Measurements from ENCODE around the gene LIF. TPM values are rescaled to one million over a fixed set of nuclear protein-coding genes. Genes with fewer than 3 reads are reported as not detected.

The LIF gene
- polyA plus RNA-seq, 4 donors = 3.0 to 27.9 (median 6.0) TPM

DNA sequence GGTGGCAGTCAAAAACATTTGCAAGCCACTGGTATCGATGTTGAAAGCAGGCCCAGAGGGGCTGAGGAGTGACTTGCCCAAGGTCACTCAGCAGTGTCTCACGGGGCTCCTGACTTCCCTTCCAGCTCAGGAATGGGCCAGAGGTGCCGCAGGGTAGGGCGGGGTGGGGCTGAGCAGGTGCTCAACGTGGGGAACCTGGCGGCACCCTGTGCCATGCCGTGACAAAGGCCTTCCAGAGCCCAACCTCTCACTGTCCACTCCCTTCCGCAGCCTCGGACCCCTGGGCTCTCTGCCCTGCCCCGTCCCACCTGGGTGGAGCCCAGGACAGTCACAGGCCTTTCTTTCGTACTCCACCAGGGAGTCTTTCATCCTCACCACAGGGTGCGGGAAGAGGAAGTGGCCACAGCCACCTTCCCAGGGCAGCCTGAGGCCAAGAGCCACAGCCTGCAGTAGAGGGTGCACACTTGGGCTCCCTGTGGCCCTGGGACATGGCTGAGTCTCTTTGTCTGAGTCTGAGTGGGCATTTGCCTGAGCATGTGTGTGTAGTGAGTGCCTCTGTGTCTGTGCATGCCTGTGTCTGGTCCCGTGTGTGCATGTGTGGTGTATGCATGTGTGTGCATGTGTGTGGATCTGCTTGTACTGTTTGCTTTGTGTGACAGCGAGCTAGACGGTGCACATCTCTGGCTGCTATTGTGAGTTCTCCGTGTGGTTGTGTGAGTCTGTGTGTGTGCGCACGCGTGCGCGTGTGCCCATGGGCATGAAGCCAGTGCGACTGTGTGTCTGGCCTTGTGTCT, 6.0 kb upstream of the LIF start:
- no peaks in the 10 kb centered on the region for H3K9me3 ChIP-seq (ENCODE audit: control insufficient read depth in 2 of 2, insufficient read depth in 1 of 2, low read depth in 1 of 2, low read length in 1 of 2)
- H3K27ac ChIP-seq (ENCODE audit: low read depth in 1 of 3, low read length in 2 of 3) = peak overlapping the region; percentile 38 to 64 (median 63)
- no peak overlapping the region for H3K4me3 ChIP-seq (ENCODE audit: low read depth in 1 of 3, low read length in 3 of 3)
- peaks cover 0 to 47% (median 0%) of the 10 kb centered on the region in 3 donors for H3K36me3 ChIP-seq (ENCODE audit: control insufficient read depth in 3 of 3, insufficient read depth in 2 of 3, low read depth in 1 of 3, low read length in 3 of 3)
- 23 to 56% (median 44%) methylated on average over 22 of the region's 22 CpGs for WGBS, 3 donors
- peak; percentile 44 to 74 for DNase-seq
- no peaks in the 10 kb centered on the region for H3K27me3 ChIP-seq (ENCODE audit: control insufficient read depth in 3 of 3, insufficient read depth in 3 of 3, low read length in 3 of 3)
- H3K4me1 ChIP-seq (ENCODE audit: control insufficient read depth in 3 of 3, insufficient read depth in 2 of 3, low read depth in 1 of 3, low read length in 2 of 3) = peaks cover 2 to 74% (median 5%) of the 10 kb centered on the region in 3 donors
- FAIRE-seq = no peak

DNA sequence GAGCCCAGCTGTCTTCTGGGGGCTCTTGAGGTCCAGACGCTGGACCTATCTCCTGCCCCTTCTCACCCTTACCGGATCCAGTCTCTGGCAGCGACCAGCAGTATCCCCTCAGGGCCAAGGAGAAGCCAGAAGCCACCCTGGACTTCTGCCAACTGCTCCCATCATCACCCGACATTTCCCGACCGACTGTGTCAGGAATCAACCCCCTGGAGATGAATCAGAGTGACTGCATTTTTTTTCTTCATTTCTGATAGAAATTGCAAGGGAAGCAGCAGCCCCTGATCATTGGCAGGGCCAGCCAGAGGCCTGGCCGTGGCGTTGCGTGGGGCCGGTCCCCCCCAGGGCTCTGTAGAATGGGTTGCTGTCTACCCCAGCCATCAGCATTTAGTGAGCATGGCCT, 5.2 kb upstream of the LIF start:
- H3K9me3 ChIP-seq (ENCODE audit: control insufficient read depth in 2 of 2, insufficient read depth in 1 of 2, low read depth in 1 of 2, low read length in 1 of 2) = no peaks in the 10 kb centered on the region
- no peak overlapping the region for H3K4me3 ChIP-seq (ENCODE audit: low read depth in 1 of 3, low read length in 3 of 3)
- H3K36me3 ChIP-seq (ENCODE audit: control insufficient read depth in 3 of 3, insufficient read depth in 2 of 3, low read depth in 1 of 3, low read length in 3 of 3) = peaks cover 0 to 47% (median 0%) of the 10 kb centered on the region in 3 donors
- DNase-seq (no peak), FAIRE-seq (no peak)
- H3K4me1 ChIP-seq (ENCODE audit: control insufficient read depth in 3 of 3, insufficient read depth in 2 of 3, low read depth in 1 of 3, low read length in 2 of 3) = peaks cover 2 to 81% (median 5%) of the 10 kb centered on the region in 3 donors
- peak overlapping the region in 1 of 3 donors; percentile 64 for H3K27ac ChIP-seq (ENCODE audit: low read depth in 1 of 3, low read length in 2 of 3)
- WGBS, 3 donors = 78 to 85% (median 78%) methylated on average over 10 of the region's 10 CpGs
- H3K27me3 ChIP-seq (ENCODE audit: control insufficient read depth in 3 of 3, insufficient read depth in 3 of 3, low read length in 3 of 3) = no peaks in the 10 kb centered on the region

DNA sequence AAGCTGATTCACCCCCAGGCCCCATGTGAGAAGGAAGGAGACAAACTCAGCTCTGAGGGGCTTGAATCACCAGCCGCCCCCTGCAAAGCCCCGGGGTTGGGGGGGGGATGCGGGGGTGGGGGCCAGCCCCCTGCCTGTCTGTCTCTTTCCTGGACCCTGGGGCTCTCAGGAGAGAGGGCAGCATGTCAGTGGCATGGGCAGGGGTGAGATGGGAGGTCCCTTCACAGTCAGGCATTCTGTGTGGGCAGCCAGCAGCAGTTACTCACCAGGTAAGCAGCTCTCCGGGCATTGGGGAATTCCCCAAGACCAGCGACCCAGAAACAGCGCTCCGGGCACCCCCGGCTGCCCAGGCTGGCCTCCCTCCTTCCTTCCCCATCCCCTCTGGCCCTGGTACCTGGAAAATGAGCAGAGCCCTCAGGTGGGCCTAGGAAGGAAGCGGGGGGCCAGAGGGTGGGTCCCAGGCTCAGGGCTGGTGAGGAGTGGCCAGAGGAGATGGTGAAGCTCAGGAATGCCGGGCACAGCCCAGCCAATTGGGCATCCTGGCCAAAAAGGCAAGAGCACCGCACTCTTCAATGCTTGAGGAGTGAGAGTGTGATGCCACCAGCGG, 4.2 kb upstream of the LIF start:
- DNase-seq = no peak
- Histone ChIP-seq H3K27me3 (ENCODE audit: control insufficient read depth in 3 of 3, insufficient read depth in 3 of 3, low read length in 3 of 3) (peaks cover 0 to under 1% (median 0%) of the 10 kb centered on the region in 3 donors), H3K4me1 (ENCODE audit: control insufficient read depth in 3 of 3, insufficient read depth in 2 of 3, low read depth in 1 of 3, low read length in 2 of 3) (peaks cover 2 to 79% (median 9%) of the 10 kb centered on the region in 3 donors), H3K27ac (ENCODE audit: low read depth in 1 of 3, low read length in 2 of 3) (no peak overlapping the region), H3K9me3 (ENCODE audit: control insufficient read depth in 2 of 2, insufficient read depth in 1 of 2, low read depth in 1 of 2, low read length in 1 of 2) (no peaks in the 10 kb centered on the region), H3K36me3 (ENCODE audit: control insufficient read depth in 3 of 3, insufficient read depth in 2 of 3, low read depth in 1 of 3, low read length in 3 of 3) (peaks cover 0 to 47% (median 0%) of the 10 kb centered on the region in 3 donors), H3K4me3 (ENCODE audit: low read depth in 1 of 3, low read length in 3 of 3) (no peak overlapping the region)
- 54 to 66% (median 58%) methylated on average over 11 to 12 of the region's 12 CpGs for WGBS, 3 donors
- no peak for FAIRE-seq

DNA sequence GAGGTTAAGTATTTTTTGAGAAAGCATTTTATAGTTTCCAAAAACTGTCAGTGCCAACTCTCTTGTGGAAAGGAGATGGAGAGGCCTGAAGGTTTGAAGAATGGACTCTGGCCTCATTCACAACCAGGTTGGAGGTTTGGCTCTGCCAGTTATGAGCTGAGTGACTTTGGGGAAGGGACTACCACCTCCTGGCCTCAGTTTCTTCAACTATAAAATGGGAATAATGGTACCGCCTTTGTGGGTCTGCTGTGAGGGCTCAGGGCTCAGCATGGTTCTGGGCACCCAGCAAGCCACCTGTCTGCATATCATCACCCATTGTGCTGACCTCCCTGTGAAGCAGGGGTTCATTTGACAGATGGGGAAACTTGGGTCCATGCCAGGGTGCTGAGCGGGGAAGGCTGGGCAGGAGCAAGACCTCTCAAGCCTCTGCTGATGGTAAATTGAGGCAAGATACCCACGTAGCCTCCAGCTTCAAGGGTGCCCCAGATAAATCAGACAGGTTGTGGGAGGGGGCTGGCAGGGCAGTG, 3.5 kb upstream of the LIF start:
- no peaks in the 10 kb centered on the region for H3K9me3 ChIP-seq (ENCODE audit: control insufficient read depth in 2 of 2, insufficient read depth in 1 of 2, low read depth in 1 of 2, low read length in 1 of 2)
- H3K27me3 ChIP-seq (ENCODE audit: control insufficient read depth in 3 of 3, insufficient read depth in 3 of 3, low read length in 3 of 3) = peaks cover 0 to 3% (median 0%) of the 10 kb centered on the region in 3 donors
- FAIRE-seq (no peak), DNase-seq (no peak)
- H3K27ac ChIP-seq (ENCODE audit: low read depth in 1 of 3, low read length in 2 of 3) = no peak overlapping the region
- H3K4me1 ChIP-seq (ENCODE audit: control insufficient read depth in 3 of 3, insufficient read depth in 2 of 3, low read depth in 1 of 3, low read length in 2 of 3) = peaks cover 2 to 83% (median 9%) of the 10 kb centered on the region in 3 donors
- no peak overlapping the region for H3K4me3 ChIP-seq (ENCODE audit: low read depth in 1 of 3, low read length in 3 of 3)
- peaks cover 0 to 50% (median 0%) of the 10 kb centered on the region in 3 donors for H3K36me3 ChIP-seq (ENCODE audit: control insufficient read depth in 3 of 3, insufficient read depth in 2 of 3, low read depth in 1 of 3, low read length in 3 of 3)
- 86 to 88% (median 88%) methylated on average over 3 of the region's 3 CpGs for WGBS, 3 donors

DNA sequence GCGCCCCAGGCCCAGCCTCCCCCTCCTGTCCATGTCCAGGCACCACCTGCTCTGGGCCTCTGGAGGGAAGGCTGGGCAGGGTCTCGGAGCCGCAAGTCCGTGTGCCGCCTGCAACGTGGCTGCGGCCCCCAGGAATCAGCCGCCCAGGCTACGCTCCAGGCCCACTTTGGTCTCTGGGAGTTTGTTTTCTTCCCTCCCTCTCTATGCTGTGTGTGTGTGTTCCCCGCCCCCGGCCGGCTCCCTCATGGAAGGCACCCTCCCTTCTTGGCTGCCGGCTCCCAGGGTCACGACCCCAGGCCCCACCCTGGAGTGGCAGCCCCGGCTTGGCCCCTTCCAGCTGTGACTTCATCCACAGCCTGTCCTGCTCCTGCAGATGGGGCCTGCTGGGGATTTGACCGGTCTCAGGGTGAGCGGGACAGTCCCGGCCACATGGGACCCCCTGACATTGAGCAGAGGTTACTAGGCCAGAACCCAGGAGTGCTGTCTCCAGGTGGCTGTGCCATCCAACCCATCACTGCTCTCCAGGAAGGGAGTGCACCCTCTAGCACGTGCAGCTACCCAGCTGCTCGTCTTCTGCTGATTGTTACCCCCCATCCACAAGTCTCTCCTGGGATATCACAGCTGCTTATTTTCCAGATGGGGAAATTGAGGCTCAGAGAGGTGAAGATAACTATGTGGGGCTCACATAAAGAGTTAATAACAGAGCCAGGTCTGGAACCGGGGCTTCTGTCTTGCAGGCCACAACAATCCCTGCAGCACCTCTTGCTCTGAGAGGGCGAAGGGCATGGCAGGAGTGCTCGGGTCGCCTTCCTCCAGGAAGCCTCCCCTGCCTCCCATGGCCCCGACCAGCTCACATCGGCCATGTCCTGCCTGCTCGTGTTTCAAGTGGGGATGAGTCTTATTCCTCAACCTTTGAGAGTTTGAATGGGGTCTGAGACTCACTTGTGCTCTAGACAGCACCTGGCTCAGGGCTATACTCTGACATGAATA, 2.8 kb upstream of the LIF start:
- Histone ChIP-seq H3K36me3 (ENCODE audit: control insufficient read depth in 3 of 3, insufficient read depth in 2 of 3, low read depth in 1 of 3, low read length in 3 of 3) (peaks cover 0 to 50% (median 0%) of the 10 kb centered on the region in 3 donors), H3K4me3 (ENCODE audit: low read depth in 1 of 3, low read length in 3 of 3) (no peak overlapping the region), H3K27ac (ENCODE audit: low read depth in 1 of 3, low read length in 2 of 3) (peak overlapping the region in 2 of 3 donors; percentile 12 to 76), H3K9me3 (ENCODE audit: control insufficient read depth in 2 of 2, insufficient read depth in 1 of 2, low read depth in 1 of 2, low read length in 1 of 2) (no peaks in the 10 kb centered on the region), H3K27me3 (ENCODE audit: control insufficient read depth in 3 of 3, insufficient read depth in 3 of 3, low read length in 3 of 3) (peaks cover 0 to 3% (median 0%) of the 10 kb centered on the region in 3 donors), H3K4me1 (ENCODE audit: control insufficient read depth in 3 of 3, insufficient read depth in 2 of 3, low read depth in 1 of 3, low read length in 2 of 3) (peaks cover 2 to 76% (median 9%) of the 10 kb centered on the region in 3 donors)
- whole genome bisulfite sequencing, 3 donors = 63 to 70% (median 63%) methylated on average over 27 of the region's 27 CpGs
- DNase-seq (peak in 1 of 2 donors; percentile 51), FAIRE-seq (no peak)

GRCh38 chr22:30248484-30248883, 1.9 kb upstream of the LIF start:
- Histone ChIP-seq H3K27ac (ENCODE audit: low read depth in 1 of 3, low read length in 2 of 3) (peak overlapping the region in 2 of 3 donors; percentile 52 to 76), H3K9me3 (ENCODE audit: control insufficient read depth in 2 of 2, insufficient read depth in 1 of 2, low read depth in 1 of 2, low read length in 1 of 2) (no peaks in the 10 kb centered on the region), H3K36me3 (ENCODE audit: control insufficient read depth in 3 of 3, insufficient read depth in 2 of 3, low read depth in 1 of 3, low read length in 3 of 3) (peaks cover 0 to 52% (median 0%) of the 10 kb centered on the region in 3 donors), H3K4me3 (ENCODE audit: low read depth in 1 of 3, low read length in 3 of 3) (no peak overlapping the region), H3K4me1 (ENCODE audit: control insufficient read depth in 3 of 3, insufficient read depth in 2 of 3, low read depth in 1 of 3, low read length in 2 of 3) (peaks cover 2 to 67% (median 9%) of the 10 kb centered on the region in 3 donors), H3K27me3 (ENCODE audit: control insufficient read depth in 3 of 3, insufficient read depth in 3 of 3, low read length in 3 of 3) (peaks cover 0 to 3% (median 0%) of the 10 kb centered on the region in 3 donors)
- DNase-seq = no peak
- no peak for FAIRE-seq
- 60 to 66% (median 62%) methylated on average over 6 of the region's 6 CpGs for WGBS, 3 donors

DNA sequence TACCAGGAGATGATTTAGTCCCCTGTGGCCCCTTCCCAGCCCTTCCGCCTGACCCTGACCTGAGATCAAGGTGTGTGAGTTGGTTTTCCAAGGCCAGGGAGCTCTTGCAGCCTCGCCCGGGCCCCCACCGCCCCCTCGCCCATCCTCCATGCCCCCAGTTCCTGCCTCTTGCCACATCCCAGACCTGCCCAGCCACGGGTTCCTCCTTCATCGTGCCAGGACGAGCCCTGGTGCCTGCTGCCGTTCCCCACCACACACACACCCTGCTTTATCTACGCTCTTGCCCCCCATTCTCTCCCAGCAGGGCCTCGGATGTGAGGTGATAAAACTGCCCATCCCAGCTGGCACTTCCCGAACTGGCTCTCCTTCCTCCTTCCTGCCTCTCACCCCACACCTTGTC, 1.4 kb upstream of the LIF start:
- peaks cover 2 to 62% (median 9%) of the 10 kb centered on the region in 3 donors for H3K4me1 ChIP-seq (ENCODE audit: control insufficient read depth in 3 of 3, insufficient read depth in 2 of 3, low read depth in 1 of 3, low read length in 2 of 3)
- WGBS, 3 donors = 30 to 49% (median 31%) methylated on average over 11 to 12 of the region's 12 CpGs
- H3K27ac ChIP-seq (ENCODE audit: low read depth in 1 of 3, low read length in 2 of 3) = peak overlapping the region in 2 of 3 donors; percentile 76 to 88

More for the DNA sequence above, 1.4 kb upstream of the LIF start:
- Histone ChIP-seq H3K9me3 (ENCODE audit: control insufficient read depth in 2 of 2, insufficient read depth in 1 of 2, low read depth in 1 of 2, low read length in 1 of 2) (no peaks in the 10 kb centered on the region), H3K36me3 (ENCODE audit: control insufficient read depth in 3 of 3, insufficient read depth in 2 of 3, low read depth in 1 of 3, low read length in 3 of 3) (peaks cover 0 to 55% (median 0%) of the 10 kb centered on the region in 3 donors), H3K4me3 (ENCODE audit: low read depth in 1 of 3, low read length in 3 of 3) (no peak overlapping the region), H3K27me3 (ENCODE audit: control insufficient read depth in 3 of 3, insufficient read depth in 3 of 3, low read length in 3 of 3) (peaks cover 0 to 3% (median 0%) of the 10 kb centered on the region in 3 donors)
- no peak for DNase-seq
- no peak for FAIRE-seq

Measured in small intestine (tissue), 7 donors.